ENCODE results near the gene PSTK.

DNA sequence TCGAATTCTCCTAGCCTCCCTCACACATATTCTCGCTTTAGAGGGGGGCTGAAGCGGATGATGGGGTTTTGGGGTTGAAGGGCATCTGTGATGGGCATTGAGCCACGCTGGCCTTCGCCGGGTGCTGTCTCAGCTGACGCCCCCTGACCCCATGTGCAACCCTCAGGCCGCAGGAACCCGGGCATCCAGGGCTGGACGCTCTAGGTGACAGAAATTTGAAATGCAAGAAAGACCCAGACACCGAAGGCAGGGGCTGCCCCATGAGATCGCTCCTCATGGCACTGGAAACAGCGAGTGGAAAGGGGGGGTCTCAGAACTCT is 25.5 kb upstream of the PSTK start:
- TF ChIP-seq, protein P1, sequence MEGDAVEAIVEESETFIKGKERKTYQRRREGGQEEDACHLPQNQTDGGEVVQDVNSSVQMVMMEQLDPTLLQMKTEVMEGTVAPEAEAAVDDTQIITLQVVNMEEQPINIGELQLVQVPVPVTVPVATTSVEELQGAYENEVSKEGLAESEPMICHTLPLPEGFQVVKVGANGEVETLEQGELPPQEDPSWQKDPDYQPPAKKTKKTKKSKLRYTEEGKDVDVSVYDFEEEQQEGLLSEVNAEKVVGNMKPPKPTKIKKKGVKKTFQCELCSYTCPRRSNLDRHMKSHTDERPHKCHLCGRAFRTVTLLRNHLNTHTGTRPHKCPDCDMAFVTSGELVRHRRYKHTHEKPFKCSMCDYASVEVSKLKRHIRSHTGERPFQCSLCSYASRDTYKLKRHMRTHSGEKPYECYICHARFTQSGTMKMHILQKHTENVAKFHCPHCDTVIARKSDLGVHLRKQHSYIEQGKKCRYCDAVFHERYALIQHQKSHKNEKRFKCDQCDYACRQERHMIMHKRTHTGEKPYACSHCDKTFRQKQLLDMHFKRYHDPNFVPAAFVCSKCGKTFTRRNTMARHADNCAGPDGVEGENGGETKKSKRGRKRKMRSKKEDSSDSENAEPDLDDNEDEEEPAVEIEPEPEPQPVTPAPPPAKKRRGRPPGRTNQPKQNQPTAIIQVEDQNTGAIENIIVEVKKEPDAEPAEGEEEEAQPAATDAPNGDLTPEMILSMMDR (optimal IDR thresholded peaks at IDR 0.05 in 1 of 3, IDR thresholded peaks at IDR 0.05 in 1 of 3, conservative IDR thresholded peaks at IDR 0.05 in 1 of 3; ENCODE audit: extremely low read depth in 1 of 3, insufficient read depth in 2 of 3, low read length in 3 of 3), result no peak
- TF ChIP-seq EZH2 (IDR thresholded peaks at IDR 0.05; ENCODE audit: low read length), result no peak

All from keratinocyte (primary cell).